Central memory CD8-positive, alpha-beta T cell (primary cell): ENCODE data around the gene ESR2.
"Not testable (repeated sequence)": the region's sequence is repeated elsewhere in the genome, so short reads cannot be mapped to it uniquely, and the experiment has no call there.

ENCODE experiments used
- ATAC-seq: fragments of 150-1000 bp; cut with Tn5 transposase; replicated peaks from 2 replicates; pipeline ENCODE4 v1.10.0; 2022; ENCODE audit warnings: mild to moderate bottlenecking, moderate FRiP score, moderate number of reproducible peaks; ENCODE audit not compliant: poor library complexity, severe bottlenecking; ENCODE audit errors: extremely low read depth
- DNase-seq, 2 donors: peaks; one replicate each; pipeline ENCODE4 v3.0.0; 2021; ENCODE audit warnings: low spot score in 2 of 2
- H3K27ac Mint-ChIP-seq: one replicate; pipeline ENCODE4 v1.8.0; 2022; ENCODE audit warnings: low read depth, mild to moderate bottlenecking, moderate library complexity, mixed read lengths
- H3K27me3 Mint-ChIP-seq: one replicate; pipeline ENCODE4 v1.8.0; 2022; ENCODE audit warnings: mixed read lengths
- H3K36me3 Mint-ChIP-seq: one replicate; pipeline ENCODE4 v1.8.0; 2022; ENCODE audit warnings: mild to moderate bottlenecking, moderate library complexity, mixed read lengths; ENCODE audit not compliant: insufficient read depth
- H3K4me1 Mint-ChIP-seq: one replicate; pipeline ENCODE4 v1.8.0; 2022; ENCODE audit warnings: mixed read lengths
- H3K4me3 Mint-ChIP-seq: one replicate; pipeline ENCODE4 v1.8.0; 2022; ENCODE audit warnings: mild to moderate bottlenecking, moderate library complexity, mixed read lengths
- H3K9me3 Mint-ChIP-seq: one replicate; pipeline ENCODE4 v1.8.0; 2022; ENCODE audit warnings: mixed read lengths

ESR2 gene

DNA sequence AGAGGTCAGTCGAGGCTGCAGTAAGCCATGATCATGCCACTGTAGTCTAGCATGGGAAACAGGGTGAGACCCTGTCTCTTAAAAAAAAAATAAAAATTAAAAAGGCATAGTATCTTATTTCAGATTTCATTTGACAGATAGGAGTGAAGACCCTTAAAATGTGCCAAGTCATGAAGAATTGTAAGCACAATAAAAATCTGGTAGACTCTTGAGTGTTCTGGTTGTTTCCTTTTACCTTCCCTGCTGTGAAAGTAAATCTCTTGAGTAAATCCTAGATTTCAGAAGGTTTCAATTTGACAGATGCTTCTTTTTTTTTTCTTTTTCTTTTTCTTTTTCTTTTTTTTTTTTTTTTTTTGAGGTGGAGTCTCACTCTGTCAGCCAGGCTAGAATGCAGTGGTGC lies 109.0 kb downstream of the ESR2 start:
- Mint-ChIP-seq H3K36me3 (peaks cover 39% of the 10 kb centered on the region), H3K9me3 (no peaks in the 10 kb centered on the region), H3K27ac (peak overlapping the region; percentile 49), H3K27me3 (no peaks in the 10 kb centered on the region), H3K4me3 (no peak overlapping the region), H3K4me1 (peaks cover 5% of the 10 kb centered on the region)
- ATAC-seq (no peak), DNase-seq (no peak)

DNA sequence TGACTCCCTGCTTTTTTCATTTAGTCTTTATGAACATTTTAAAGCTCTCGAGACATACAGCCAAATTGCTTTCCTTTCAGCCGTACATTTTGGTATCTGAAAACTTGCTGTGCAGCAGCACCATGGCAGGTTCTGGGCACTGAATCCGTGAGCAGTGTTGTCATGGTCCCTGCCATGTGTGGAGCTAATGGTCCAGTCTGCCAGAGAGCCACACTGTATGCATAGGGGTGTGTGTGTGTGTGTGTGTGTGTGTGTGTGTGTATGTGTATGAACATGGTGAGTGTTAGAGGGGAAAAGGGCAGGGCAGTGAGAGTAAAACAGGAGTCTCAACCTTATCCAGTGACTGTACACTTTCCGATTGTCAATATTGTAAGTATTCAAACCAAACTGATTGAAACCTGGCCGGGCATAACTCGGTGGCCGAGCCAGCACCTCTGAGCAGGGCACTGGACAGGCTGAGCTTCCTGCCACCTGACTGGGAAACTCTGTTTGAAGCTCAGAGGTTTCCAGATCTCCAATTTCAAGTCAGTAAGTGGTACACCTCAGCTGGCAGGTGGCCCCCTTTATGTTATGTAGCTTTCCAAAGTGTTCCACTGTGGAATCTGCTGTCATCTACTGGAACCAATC lies 110.0 kb downstream of the ESR2 start:
- Mint-ChIP-seq H3K27ac (peak overlapping the region; percentile 49), H3K36me3 (peaks cover 42% of the 10 kb centered on the region)
- ATAC-seq, result no peak

DNA sequence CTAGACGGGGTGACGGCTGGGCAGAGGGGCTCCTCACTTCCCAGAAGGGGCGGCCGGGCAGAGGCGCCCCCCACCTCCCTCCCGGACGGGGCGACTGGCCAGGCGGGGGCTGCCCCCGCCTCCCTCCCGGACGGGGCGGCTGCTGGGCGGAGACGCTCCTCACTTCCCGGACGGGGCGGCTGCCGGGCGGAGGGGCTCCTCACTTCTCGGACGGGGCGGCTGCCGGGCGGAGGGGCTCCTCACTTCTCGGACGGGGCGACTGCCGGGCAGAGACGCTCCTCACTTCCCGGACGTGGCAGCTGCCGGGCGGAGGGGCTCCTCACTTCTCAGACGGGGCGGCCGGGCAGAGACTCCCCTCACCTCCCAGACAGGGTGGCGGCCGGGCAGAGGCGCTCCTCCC lies 111.3 kb downstream of the ESR2 start:
- not testable (repeated sequence) for DNase-seq, H3K9me3 Mint-ChIP-seq, H3K4me3 Mint-ChIP-seq, H3K27ac Mint-ChIP-seq, H3K27me3 Mint-ChIP-seq, H3K4me1 Mint-ChIP-seq, ATAC-seq
- peaks cover 37% of the 10 kb centered on the region for H3K36me3 Mint-ChIP-seq

More for the DNA sequence above, 110.0 kb downstream of the ESR2 start:
- Mint-ChIP-seq H3K27me3 (no peaks in the 10 kb centered on the region), H3K9me3 (no peaks in the 10 kb centered on the region), H3K4me3 (no peak overlapping the region), H3K4me1 (peaks cover 5% of the 10 kb centered on the region)
- DNase-seq, result no peak

DNA sequence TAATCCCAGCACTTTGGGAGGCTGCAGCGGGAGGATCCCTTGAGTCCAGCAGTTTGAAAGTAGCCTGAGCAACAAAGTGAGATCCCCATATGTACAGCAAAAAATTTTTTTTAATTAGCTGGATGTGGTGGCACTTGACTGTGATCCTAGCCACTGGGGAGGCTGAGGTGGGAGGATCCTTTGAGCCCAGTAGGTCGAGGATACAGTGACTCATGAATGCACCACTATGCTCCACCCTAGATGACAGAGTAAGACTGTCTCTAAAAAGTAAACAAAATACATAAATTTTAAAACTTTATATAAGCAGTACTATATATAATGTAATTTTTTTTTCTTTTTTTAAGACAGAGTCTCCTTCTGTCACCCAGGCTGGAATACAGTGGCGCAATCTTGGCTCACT lies 115.4 kb downstream of the ESR2 start:
- DNase-seq, result no peak
- no peak for ATAC-seq
- peaks cover 11% of the 10 kb centered on the region for H3K4me1 Mint-ChIP-seq
- H3K27me3 Mint-ChIP-seq, result no peaks in the 10 kb centered on the region
- peaks cover 39% of the 10 kb centered on the region for H3K36me3 Mint-ChIP-seq
- no peak overlapping the region for H3K27ac Mint-ChIP-seq
- no peak overlapping the region for H3K4me3 Mint-ChIP-seq
- H3K9me3 Mint-ChIP-seq, result no peaks in the 10 kb centered on the region

DNA sequence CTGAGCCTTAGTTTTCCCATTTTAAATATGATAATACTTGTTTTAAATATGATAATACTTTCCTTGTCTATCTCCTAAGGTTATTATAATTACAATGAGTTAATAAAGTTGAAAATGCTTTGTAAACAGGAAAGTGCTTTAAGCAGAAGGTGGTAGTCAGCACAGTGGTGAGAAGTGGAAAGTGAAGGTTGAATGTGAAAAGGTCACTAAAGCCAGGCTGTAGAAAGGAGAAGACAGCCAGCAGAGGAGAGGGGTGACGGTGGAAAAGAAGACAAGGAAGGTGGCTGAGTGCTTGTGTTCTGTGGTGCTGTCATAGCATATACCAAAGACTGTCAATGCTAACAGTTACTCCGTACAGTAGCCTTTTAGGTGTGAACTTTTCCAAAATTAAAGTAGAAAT lies 117.8 kb downstream of the ESR2 start:
- Mint-ChIP-seq H3K9me3 (no peaks in the 10 kb centered on the region), H3K27ac (peak overlapping the region; percentile 62), H3K4me3 (no peak overlapping the region), H3K36me3 (peaks cover 48% of the 10 kb centered on the region), H3K4me1 (peaks cover 11% of the 10 kb centered on the region), H3K27me3 (no peaks in the 10 kb centered on the region)
- no peak for ATAC-seq
- no peak for DNase-seq

DNA sequence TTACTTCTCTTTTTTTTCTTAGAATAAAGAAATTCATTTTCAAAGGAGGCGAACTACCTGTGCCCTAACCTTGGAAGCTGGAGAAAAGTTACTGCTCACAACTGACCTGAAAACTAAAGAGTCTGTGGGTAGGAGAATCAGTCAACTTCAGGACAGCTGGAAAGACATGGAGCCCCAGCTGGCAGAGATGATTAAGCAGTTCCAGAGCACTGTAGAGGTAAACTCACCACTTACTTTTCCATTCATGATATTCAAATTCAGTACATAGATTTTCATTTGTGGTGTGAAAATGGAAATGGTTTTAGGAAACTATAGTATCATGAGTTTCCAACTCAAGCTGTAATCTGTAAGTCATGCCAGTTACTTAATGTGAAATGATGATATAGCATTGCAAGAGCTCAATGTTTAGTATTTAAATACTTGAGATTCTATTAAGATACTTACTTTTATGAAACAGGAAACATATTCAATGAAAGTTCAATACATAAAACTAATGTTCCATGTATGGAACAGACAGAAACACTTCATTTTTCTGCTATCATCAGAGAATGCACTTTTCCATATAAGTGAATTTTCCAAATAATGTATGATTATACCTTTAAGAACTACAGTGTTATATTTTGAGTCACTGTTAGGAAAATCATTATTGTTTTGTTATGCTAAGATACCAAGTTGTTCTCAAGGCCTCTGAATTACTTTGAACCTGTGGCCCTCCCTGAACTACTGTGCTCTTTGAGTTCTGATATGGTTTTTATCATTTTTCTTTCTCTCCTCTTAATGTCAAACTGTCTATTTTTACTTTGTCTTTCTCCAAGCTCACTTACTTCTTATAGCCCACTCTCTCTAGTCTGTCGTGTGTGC lies 119.0 kb downstream of the ESR2 start:
- H3K27ac Mint-ChIP-seq, result no peak overlapping the region
- H3K36me3 Mint-ChIP-seq, result peaks cover 49% of the 10 kb centered on the region
- DNase-seq, result no peak
- no peaks in the 10 kb centered on the region for H3K27me3 Mint-ChIP-seq
- H3K4me3 Mint-ChIP-seq, result no peak overlapping the region
- H3K4me1 Mint-ChIP-seq, result peaks cover 11% of the 10 kb centered on the region
- ATAC-seq, result no peak
- no peaks in the 10 kb centered on the region for H3K9me3 Mint-ChIP-seq

DNA sequence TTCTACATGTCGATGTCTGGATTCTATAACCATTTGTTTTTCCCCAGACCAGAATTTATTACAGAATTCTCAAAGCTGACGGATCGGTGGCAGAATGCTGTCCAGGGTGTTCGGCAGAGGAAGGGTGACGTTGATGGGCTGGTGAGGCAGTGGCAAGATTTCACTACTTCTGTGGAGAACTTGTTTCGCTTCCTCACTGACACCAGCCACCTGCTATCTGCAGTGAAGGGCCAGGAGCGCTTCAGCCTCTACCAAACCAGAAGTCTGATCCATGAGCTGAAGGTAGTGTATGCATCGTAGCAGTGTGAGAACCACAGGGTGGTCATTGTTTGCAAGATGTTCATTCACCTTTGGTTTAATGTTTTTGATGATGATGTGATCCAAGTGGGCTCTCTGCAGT lies 124.0 kb downstream of the ESR2 start:
- no peak for ATAC-seq
- Mint-ChIP-seq H3K4me1 (no peaks in the 10 kb centered on the region), H3K36me3 (peaks cover 64% of the 10 kb centered on the region), H3K4me3 (no peak overlapping the region), H3K27me3 (no peaks in the 10 kb centered on the region), H3K27ac (no peak overlapping the region), H3K9me3 (no peaks in the 10 kb centered on the region)
- no peak for DNase-seq

DNA sequence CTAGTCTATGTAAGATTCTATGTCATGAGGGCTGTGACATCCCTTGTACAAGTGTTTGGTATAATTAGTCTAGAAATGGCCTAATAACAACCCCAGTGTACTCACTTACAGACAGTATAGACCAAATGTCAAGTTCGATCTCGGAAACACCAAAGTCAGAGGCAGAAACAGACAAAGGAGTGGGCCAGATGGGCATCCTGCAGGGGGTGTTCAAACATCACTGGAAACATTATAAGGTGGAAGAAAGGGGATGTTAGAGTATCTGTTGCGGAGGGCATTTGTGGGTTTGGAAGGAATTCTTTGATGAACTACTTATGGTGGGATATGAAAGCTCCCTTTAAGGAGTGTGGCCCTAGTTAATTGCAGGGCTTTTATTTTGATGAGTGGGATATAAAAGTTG lies 134.6 kb downstream of the ESR2 start:
- H3K27ac Mint-ChIP-seq, result no peak overlapping the region
- peaks cover 70% of the 10 kb centered on the region for H3K36me3 Mint-ChIP-seq
- H3K4me3 Mint-ChIP-seq, result no peak overlapping the region
- DNase-seq (no peak), ATAC-seq (no peak)
- peaks cover 6% of the 10 kb centered on the region for H3K4me1 Mint-ChIP-seq
- H3K9me3 Mint-ChIP-seq, result no peaks in the 10 kb centered on the region
- no peaks in the 10 kb centered on the region for H3K27me3 Mint-ChIP-seq

DNA sequence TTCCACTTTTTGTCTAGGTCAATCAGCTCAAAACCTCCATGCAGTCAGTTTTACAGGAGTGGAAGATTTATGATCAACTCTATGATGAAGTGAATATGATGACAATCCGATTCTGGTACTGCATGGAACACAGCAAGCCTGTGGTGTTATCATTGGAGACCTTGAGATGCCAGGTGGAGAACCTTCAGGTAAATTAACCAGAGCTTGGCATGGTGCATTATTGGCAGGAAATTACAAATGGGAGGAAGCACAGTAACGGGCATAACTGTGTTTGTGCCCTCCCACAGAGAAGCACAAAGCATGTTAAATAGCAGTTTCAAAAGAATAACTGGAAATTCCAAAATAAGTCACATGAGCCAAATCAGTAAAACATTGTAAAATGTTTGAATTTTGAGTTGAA lies 135.6 kb downstream of the ESR2 start:
- Mint-ChIP-seq H3K27ac (peak overlapping the region; percentile 5), H3K27me3 (no peaks in the 10 kb centered on the region), H3K4me1 (peaks cover 6% of the 10 kb centered on the region), H3K9me3 (no peaks in the 10 kb centered on the region), H3K4me3 (no peak overlapping the region), H3K36me3 (peaks cover 72% of the 10 kb centered on the region)
- DNase-seq (no peak), ATAC-seq (no peak)

DNA sequence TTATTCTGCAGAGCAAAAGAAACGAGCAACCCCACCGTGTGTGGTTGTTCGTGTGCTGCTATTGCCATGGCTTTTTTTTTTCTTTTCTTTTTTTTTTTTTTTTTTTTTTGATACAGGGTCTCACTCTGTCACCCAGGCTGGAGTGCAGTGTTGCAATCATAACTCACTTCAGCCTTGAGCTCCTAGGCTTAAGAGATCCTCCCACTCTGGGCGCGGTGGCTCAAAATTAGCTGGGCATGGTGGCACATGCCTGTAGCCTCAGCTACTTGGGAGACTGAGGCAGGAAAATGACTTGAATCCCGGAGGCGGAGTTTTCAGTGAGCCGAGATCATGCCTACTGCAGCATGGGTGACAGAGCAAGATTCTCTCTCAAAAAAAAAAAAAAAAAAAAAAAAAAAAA lies 144.2 kb downstream of the ESR2 start:
- Mint-ChIP-seq H3K36me3 (peaks cover 70% of the 10 kb centered on the region), H3K27ac (no peak overlapping the region), H3K4me3 (no peak overlapping the region), H3K27me3 (no peaks in the 10 kb centered on the region), H3K4me1 (no peaks in the 10 kb centered on the region), H3K9me3 (no peaks in the 10 kb centered on the region)
- ATAC-seq (no peak), DNase-seq (no peak)

DNA sequence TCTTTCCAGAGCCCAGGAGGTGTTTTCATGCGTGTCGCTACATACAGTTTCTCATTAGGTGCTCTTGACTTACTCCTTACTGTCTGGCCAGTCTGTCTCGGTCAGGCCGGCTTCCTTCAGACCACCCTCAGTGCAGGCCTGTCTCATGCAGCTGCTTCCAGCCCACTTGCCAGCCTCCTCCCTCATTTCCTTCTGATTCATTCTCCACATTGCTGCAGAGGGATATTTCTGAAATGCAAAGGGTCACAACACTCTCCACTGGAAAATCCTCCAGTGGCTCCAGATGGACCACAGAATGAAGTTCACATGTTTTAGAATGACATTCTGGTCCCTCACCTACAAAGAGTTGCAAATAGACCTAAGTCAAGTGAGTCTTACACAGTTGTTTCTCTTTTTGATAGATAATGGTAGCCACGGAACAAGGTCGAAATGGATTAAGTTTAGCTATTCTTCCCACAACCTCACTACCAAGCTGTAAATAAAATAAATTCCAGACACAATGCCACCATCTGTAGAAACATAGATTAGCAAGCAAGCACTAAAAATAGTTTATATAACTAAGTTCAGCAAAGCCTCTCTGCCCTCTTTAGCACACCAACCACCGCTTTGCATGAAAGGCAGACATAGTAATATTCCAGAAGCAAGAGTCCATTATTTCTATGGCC lies 146.9 kb downstream of the ESR2 start:
- peaks cover 62% of the 10 kb centered on the region for H3K36me3 Mint-ChIP-seq
- no peak for DNase-seq
- peaks cover 6% of the 10 kb centered on the region for H3K4me1 Mint-ChIP-seq
- no peaks in the 10 kb centered on the region for H3K27me3 Mint-ChIP-seq
- no peak for ATAC-seq
- no peaks in the 10 kb centered on the region for H3K9me3 Mint-ChIP-seq
- H3K27ac Mint-ChIP-seq, result no peak overlapping the region
- no peak overlapping the region for H3K4me3 Mint-ChIP-seq

DNA sequence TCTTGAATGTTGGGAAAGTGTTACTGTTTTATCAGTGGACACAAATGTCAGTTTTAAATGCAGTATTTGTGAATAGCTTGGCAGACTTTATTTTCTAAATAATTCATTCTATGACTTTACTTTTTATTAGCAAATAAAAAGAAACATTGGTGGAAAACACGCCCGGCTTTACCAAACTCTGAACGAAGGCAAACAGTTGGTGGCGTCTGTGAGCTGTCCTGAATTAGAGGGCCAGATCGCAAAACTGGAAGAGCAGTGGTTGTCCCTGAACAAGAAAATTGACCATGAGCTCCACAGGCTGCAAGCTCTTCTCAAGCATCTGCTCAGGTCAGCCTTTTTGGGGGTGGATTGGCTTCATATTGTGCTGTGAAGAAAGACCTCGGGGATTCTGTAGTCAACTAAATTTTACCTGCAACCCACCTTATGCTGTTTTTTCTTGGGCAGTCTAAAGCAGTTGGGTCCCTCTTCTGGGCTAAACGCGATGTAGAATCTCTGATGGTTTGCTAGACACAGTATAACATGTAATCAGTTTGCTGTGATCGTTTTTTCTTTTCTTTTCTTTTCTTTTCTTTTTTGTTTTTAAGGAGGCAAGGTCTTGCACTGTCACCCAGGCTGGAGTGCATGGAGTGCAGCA lies 156.4 kb downstream of the ESR2 start:
- Mint-ChIP-seq H3K27ac (peak overlapping the region; percentile 52), H3K9me3 (no peaks in the 10 kb centered on the region), H3K4me1 (peaks cover 5% of the 10 kb centered on the region), H3K27me3 (no peaks in the 10 kb centered on the region), H3K36me3 (peaks cover 77% of the 10 kb centered on the region), H3K4me3 (no peak overlapping the region)
- no peak for ATAC-seq
- DNase-seq, result no peak
